Dermis lymphatic vessel endothelial cell (primary cell): ENCODE data around the gene SLC38A5. TPM values are rescaled to one million over a fixed set of nuclear protein-coding genes. Genes with fewer than 3 reads are reported as not detected.

Source experiments
- total RNA-seq: library from RNA; depleted of rRNA; stranded (reverse); fragments of >200 nt; gene quantifications from 2 replicates; pipeline ENCODE4 v1.2.1, GENCODE V29; 2014

The SLC38A5 gene
- total RNA-seq = 1.0 and 3.9 TPM in 2 replicates

GRCh38 chrX:48470110-48470832 is at the start of gene SLC38A5:
Gene SLC38A5 (minus strand): TSS chrX:48470260. CDS start chrX:48467924, 2,336 bp downstream.

DNA sequence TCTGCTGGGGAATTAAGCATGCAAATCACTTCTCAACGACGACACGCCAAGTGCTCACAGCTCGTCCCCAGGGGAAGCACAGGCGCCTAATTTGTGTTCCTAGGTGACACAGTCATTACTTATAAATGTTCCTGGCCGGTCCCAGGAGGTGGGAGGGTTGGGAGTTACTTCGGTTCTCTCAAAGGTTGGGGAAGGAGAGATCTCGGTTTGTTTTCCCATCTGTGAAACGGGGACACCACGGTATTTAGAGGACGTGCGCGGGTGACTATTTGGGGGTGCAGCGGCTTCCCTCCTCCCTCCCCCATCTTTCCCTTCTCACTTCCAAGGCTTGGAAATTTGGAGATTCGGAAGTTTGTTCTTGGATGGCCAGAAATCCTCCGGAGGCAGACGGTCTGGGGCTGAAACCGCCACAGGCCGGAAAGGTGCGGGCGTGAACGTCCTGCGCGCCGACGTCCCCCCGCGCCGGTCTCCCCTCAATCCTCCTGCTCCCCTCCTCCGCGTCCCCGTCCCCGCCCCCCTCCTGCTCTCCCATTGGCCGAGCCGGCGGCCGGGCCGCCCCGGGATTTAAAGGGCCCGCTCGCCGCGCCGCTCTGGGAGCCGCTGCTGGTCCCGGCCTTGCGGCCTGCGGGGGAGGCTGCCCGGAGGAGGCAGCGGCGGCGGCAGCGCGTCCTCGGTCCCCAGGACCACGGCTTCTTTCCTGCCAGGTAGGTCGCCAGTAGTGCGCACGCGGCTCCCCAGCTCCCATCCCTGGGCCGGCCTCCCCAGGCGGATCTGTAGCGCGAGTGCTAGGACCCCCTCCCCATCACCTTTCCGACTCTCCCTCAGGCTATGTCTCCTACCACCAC is 38.6 kb upstream of the SLC38A5 start, which contains the start of gene PORCN:
TSS of gene PORCN (plus strand) at position 593 of the 845 bp plus-strand sequence. CDS start 829 bp downstream, outside the sequence.

DNA sequence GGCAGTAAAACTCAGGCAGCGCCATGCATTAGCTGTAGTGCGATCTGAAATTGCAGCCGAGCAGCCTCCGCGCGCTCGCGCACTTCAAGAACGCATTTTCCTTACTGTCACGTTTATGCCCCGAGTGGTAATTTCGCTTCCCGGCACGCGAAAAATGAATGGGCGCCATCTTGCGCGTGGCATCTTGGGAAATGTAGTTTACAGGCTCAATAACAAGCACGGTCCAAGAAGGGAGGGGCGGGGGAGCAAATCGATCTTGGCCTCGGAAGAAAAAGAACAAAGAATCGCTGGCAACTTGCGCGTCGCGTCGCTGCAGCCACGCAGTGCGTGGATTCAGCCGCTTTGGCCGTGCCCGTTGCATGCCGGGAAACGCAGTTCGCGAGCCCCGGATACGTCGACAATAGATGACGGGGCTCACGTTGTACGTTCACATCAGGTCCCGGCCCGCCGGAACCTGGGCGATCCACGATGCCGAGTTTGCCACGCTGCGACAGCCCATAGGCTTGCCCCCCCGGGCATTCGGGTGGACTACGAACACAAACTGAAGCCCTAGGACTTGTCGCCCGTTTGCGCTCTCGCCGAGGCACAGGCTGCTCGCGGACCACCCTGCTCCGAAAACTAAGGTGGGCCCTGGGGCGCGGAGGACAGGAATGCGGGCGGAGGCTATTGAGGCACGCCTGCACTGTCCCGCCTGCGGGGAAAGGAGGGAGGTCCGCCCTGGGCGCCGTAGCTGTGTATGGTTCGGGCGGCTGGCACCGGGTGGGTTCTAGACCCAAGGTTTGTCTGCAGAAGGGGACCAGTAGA is 5.9 kb upstream of the SLC38A5 start, which contains the start of gene FTSJ1:
TSS of gene FTSJ1 (plus strand) at position 426 of the 804 bp plus-strand sequence. CDS start 1,849 bp downstream, outside the sequence.

DNA sequence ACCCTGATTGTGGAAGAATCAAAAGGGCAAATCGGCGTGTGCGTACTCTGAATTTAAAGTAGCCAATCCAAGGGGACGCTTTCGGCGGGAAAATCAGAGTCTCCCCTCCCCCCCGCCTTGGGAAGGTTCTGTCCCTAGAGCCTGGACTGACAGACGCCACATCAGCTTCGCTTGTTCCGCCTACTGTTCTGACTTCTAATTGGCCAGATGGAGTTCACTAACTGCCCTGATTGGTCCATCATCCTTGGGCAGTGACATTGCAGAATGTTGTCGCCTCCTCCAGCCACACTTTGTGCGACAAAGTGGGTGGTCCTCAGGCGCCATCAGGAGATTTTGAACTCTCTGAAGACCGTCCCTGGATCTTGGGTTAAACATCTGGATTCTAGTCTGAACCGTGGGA is 58.2 kb downstream of the SLC38A5 start, which contains the start of gene SSX4B:
TSS of gene SSX4B (minus strand) at position 101 of the 400 bp plus-strand sequence. CDS start 588 bp downstream, outside the sequence.

Other genes starting within 250 kb of the SLC38A5 start
- not detected in 2 replicates for gene SSX1, start 214.9 kb downstream of the SLC38A5 start, total RNA-seq
- not detected in 2 replicates for gene SSX3, start 113.6 kb downstream of the SLC38A5 start, total RNA-seq
- gene SSX4, start 86.7 kb downstream of the SLC38A5 start, total RNA-seq = not detected in 2 replicates
- not detected in 2 replicates for gene SSX4B, start 58.3 kb downstream of the SLC38A5 start, total RNA-seq
- 30.3 and 33.3 TPM in 2 replicates for gene FTSJ1, start 5.9 kb upstream of the SLC38A5 start, total RNA-seq
- gene PORCN, start 38.7 kb upstream of the SLC38A5 start, total RNA-seq = 4.6 and 6.1 TPM in 2 replicates
- 61.4 and 66.3 TPM in 2 replicates for gene EBP, start 51.5 kb upstream of the SLC38A5 start, total RNA-seq
- gene TBC1D25, start 69.5 kb upstream of the SLC38A5 start, total RNA-seq = 6.2 and 8.0 TPM in 2 replicates
- 387 and 390 TPM in 2 replicates for gene RBM3, start 104.2 kb upstream of the SLC38A5 start, total RNA-seq
- gene WDR13, start 127.2 kb upstream of the SLC38A5 start, total RNA-seq = 98.9 and 107 TPM in 2 replicates
- not detected in 2 replicates for gene WAS, start 213.5 kb upstream of the SLC38A5 start, total RNA-seq
- 2.7 and 3.1 TPM in 2 replicates for gene SUV39H1, start 226.5 kb upstream of the SLC38A5 start, total RNA-seq